Esophagus muscularis mucosa (tissue), 4 donors: Measurements from ENCODE around the gene HOXB9. TPM values are rescaled to one million over a fixed set of nuclear protein-coding genes. Genes with fewer than 3 reads are reported as not detected.

ENCODE experiments used
- DNase-seq: peaks from one replicate; pipeline ENCODE4 v3.0.0-alpha.2; 2017; ENCODE audit errors: extremely low spot score
- H3K27ac ChIP-seq, 4 donors: fragments of 200-600 bp; sonication (generic); replicated peaks in 1 of 4; 1 replicate in 3 of 4; 2 replicates in 1 of 4; pipeline ENCODE4 v1.5.1; 2016 to 2019; ENCODE audit warnings: mild to moderate bottlenecking in 1 of 4
- H3K27me3 ChIP-seq, 4 donors: fragments of 200-600 bp; sonication (generic); one replicate each; pipeline versions ENCODE4 v1.5.1 to v1.6.0; 2016 to 2019
- H3K36me3 ChIP-seq, 4 donors: fragments of 200-600 bp; sonication (generic); one replicate each; pipeline ENCODE4 v1.5.1; 2016 to 2019
- H3K4me1 ChIP-seq, 4 donors: fragments of 200-600 bp; sonication (generic); one replicate each; pipeline ENCODE4 v1.5.1; 2016 to 2019
- H3K4me3 ChIP-seq, 4 donors: fragments of 200-600 bp; sonication (generic); 1 replicate in 2 of 4; 2 replicates in 2 of 4; pipeline ENCODE4 v1.5.1; 2016 to 2019; ENCODE audit warnings: mild to moderate bottlenecking in 4 of 4, moderate library complexity in 1 of 4
- H3K9me3 ChIP-seq, 4 donors: fragments of 200-600 bp; sonication (generic); 1 replicate in 3 of 4; 2 replicates in 1 of 4; pipeline ENCODE4 v1.5.1; 2016 to 2019
- EP300 ChIP-seq: sonication (generic); formaldehyde crosslinking; IDR thresholded peaks from one replicate; pipeline ENCODE4 v1.6.1; 2017; ENCODE audit warnings: antibody characterized with exemption
- POLR2A ChIP-seq: fragments of 450-650 bp; IDR thresholded peaks from one replicate; pipeline ENCODE4 v1.6.1; 2017; ENCODE audit warnings: antibody characterized with exemption, moderate library complexity, mild to moderate bottlenecking, low read depth
- POLR2AphosphoS5 ChIP-seq, 2 donors: sonication (generic); formaldehyde crosslinking; IDR thresholded peaks; one replicate each; pipeline ENCODE4 v1.6.1; 2017; ENCODE audit warnings: antibody characterized with exemption in 2 of 2
- WGBS: methylation state at CpG from one replicate; pipeline ENCODE4 v1.1.5; 2018; 5-methylcytosine and 5-hydroxymethylcytosine counted together
- intact Hi-C: fragments of 100-400 bp; cut with DNase I; formaldehyde crosslinking; loops from one replicate; pipeline ENCODE4 v1.15.1; 2023
- total RNA-seq, 4 donors: library from RNA; depleted of rRNA; stranded (reverse); fragments of >200 nt; gene quantifications; one replicate each; pipeline versions ENCODE4 v1.1.0 to v1.2.1, GENCODE V29; 2016
- TF ChIP-seq, protein P1 (sequence below), 3 experiments: fragments of 200-600 bp in 2 of 3; fragments of 450-650 bp in 1 of 3; sonication (generic) in 2 of 3; IDR thresholded peaks; one replicate each; pipeline ENCODE4 v1.5.1; 2017 to 2019; ENCODE audit warnings: antibody characterized with exemption in 3 of 3, mild to moderate bottlenecking in 2 of 3, moderate library complexity in 1 of 3

Gene HOXB9
- total RNA-seq, 4 donors from 2014 or later, result not detected

DNA sequence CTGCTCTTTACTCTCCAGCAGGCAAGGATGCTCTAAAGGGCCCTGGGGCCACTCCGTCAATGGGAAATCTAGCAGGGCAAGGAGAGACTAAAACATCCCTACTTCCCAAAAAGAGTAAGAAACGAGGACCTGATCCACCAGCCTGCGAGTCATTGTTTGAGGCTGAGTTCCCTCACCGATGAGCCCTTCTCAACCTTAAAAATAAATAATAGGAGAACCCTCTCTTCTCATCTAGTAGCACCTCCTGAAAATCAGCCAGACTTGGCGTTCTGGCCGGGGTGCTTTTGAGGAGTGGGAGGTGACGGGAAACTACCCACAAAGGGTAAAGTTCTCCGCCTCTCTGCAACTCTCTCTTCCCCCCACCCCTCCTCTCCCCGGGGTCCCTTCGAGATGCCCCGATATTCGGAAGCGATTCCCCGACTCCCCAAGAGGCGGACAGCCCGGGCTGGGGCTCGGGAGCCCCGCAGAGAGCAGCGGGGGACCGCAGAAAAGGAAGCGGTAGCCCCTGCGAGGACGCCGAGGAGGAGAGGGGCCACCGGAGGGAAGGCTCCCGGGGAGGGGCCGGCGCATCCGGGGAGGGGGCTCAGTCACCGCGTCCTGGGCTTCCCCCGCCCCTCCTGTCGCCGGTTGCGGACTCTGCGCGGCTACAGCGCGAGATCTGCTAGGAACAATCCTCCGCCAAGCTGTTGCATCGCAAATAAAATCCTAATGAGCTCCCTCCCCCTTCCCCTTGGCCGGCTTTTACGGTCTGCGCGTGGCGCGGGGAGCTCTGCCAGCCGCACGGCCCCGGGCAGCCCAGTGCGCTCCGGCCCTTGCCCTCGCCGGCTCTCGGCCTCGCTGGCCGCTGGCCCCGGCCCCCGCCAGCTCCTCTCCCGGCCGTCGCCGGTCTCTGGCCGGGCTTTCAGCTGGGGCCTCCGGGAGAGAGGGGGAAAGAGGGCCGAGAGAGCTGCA lies 1.3 kb downstream of the HOXB9 start:
- Histone ChIP-seq H3K4me1 (peaks cover 25 to 31% (median 26%) of the 10 kb centered on the region in 4 donors), H3K9me3 (no peaks in the 10 kb centered on the region), H3K27me3 (peaks cover 0 to 100% (median 98%) of the 10 kb centered on the region in 4 donors), H3K4me3 (peak overlapping the region; percentile 38 to 41 (median 41)), H3K27ac (no peak overlapping the region), H3K36me3 (no peaks in the 10 kb centered on the region)
- intact Hi-C loops, result no loop called here
- DNase-seq, result no peak
- 2% methylated on average over 44 of the region's 66 CpGs for whole genome bisulfite sequencing
- TF ChIP-seq EP300 (no peak), POLR2A (no peak), POLR2AphosphoS5 (IDR thresholded peaks at IDR 0.05) (no peak)
- TF ChIP-seq, protein P1, sequence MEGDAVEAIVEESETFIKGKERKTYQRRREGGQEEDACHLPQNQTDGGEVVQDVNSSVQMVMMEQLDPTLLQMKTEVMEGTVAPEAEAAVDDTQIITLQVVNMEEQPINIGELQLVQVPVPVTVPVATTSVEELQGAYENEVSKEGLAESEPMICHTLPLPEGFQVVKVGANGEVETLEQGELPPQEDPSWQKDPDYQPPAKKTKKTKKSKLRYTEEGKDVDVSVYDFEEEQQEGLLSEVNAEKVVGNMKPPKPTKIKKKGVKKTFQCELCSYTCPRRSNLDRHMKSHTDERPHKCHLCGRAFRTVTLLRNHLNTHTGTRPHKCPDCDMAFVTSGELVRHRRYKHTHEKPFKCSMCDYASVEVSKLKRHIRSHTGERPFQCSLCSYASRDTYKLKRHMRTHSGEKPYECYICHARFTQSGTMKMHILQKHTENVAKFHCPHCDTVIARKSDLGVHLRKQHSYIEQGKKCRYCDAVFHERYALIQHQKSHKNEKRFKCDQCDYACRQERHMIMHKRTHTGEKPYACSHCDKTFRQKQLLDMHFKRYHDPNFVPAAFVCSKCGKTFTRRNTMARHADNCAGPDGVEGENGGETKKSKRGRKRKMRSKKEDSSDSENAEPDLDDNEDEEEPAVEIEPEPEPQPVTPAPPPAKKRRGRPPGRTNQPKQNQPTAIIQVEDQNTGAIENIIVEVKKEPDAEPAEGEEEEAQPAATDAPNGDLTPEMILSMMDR (IDR thresholded peaks at IDR 0.05), result no peak

DNA sequence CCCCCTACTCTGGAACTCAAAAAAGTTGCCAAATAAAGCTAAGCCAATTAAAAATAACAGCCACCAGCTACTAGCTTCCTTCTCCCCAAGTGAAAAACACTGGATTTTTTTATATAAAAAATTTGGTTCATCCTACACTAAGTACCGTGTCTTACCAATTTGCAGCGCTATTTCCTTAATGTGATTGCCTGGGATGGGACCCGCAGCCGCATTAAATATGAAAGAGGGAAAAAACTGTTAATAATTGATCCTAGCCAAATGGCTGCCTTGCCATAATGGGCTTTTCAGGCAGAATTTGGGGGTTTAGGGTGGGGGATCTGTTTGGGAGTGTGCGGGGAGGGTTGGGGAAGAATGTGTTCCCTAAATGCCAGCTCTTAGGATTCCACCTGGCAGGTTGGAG lies 2.0 kb downstream of the HOXB9 start:
- DNase-seq, result no peak
- Histone ChIP-seq H3K27me3 (peaks cover 3 to 100% (median 98%) of the 10 kb centered on the region in 4 donors), H3K9me3 (no peaks in the 10 kb centered on the region), H3K4me3 (no peak overlapping the region), H3K4me1 (peaks cover 25 to 37% (median 27%) of the 10 kb centered on the region in 4 donors), H3K27ac (no peak overlapping the region), H3K36me3 (no peaks in the 10 kb centered on the region)
- intact Hi-C loops, result no loop called here
- TF ChIP-seq EP300 (no peak), POLR2AphosphoS5 (IDR thresholded peaks at IDR 0.05) (no peak), POLR2A (no peak)
- TF ChIP-seq, protein P1 (IDR thresholded peaks at IDR 0.05), result no peak
- 12% methylated on average over 5 of the region's 5 CpGs for WGBS

DNA sequence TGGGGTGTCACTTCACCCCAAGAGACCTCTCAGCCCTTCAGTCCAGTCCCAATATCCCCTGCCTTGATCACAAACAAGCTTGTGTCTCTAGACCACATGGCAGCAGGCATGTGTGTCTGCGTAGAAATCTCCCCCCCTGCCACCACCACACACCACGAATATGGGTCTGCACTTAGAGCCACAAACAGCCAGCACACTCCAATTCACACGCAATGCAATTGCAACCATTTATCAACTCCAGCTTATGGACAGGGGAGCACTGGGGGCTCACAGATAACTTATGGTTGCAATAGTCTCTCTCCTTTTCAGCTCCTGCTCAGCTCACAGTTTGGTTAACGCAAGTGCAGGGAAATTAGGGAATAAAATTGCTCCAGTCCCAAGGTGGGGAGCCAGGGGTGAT lies 2.6 kb downstream of the HOXB9 start:
- Histone ChIP-seq H3K27ac (no peak overlapping the region), H3K4me3 (no peak overlapping the region), H3K9me3 (no peaks in the 10 kb centered on the region), H3K4me1 (peaks cover 25 to 42% (median 31%) of the 10 kb centered on the region in 4 donors), H3K36me3 (no peaks in the 10 kb centered on the region), H3K27me3 (peaks cover 3 to 100% (median 98%) of the 10 kb centered on the region in 4 donors)
- intact Hi-C loops, result no loop called here
- no peak for DNase-seq
- no peak for TF ChIP-seq POLR2AphosphoS5 (IDR thresholded peaks at IDR 0.05)
- TF ChIP-seq POLR2A, result no peak
- TF ChIP-seq EP300, result no peak
- TF ChIP-seq, protein P1 (IDR thresholded peaks at IDR 0.05), result no peak
- 15% methylated on average over 4 of the region's 4 CpGs for WGBS

DNA sequence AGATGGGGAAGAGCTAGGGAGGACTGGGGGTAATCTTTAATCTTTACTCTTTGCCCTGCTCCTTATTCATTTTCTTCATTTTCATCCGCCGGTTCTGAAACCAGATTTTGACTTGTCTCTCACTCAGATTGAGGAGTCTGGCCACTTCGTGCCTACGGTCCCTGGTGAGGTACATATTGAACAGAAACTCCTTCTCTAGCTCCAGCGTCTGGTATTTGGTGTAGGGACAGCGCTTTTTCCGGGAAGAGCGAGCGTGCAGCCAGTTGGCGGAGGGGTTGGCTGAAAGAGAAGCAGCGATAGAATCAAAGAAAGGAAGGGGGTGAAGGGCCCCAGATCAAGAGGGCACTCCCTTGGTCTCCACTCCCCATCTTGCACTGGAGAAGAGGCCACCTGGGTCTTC lies 3.3 kb downstream of the HOXB9 start:
- Histone ChIP-seq H3K4me3 (no peak overlapping the region), H3K4me1 (peaks cover 25 to 49% (median 38%) of the 10 kb centered on the region in 4 donors), H3K27me3 (peaks cover 3 to 100% (median 97%) of the 10 kb centered on the region in 4 donors), H3K9me3 (no peaks in the 10 kb centered on the region), H3K27ac (no peak overlapping the region), H3K36me3 (no peaks in the 10 kb centered on the region)
- DNase-seq, result no peak
- TF ChIP-seq POLR2AphosphoS5 (IDR thresholded peaks at IDR 0.05) (no peak), EP300 (no peak), POLR2A (no peak)
- TF ChIP-seq, protein P1 (IDR thresholded peaks at IDR 0.05), result no peak
- 18% methylated on average over 11 of the region's 11 CpGs for WGBS
- intact Hi-C loops, result no loop called here
